HG03378 (cell line): Measurements from ENCODE around the gene IGF1R.

ENCODE experiments used
- ATAC-seq: cut with Tn5 transposase; IDR thresholded peaks from one replicate; pipeline ENCODE4 v1.9.1; 2021; ENCODE audit warnings: mild to moderate bottlenecking, moderate library complexity; ENCODE audit not compliant: unreplicated experiment

Gene IGF1R

GRCh38 chr15:98792117-98792516, 143.8 kb downstream of the IGF1R start:
- ATAC-seq: no peak

GRCh38 chr15:98794211-98794610, 145.9 kb downstream of the IGF1R start:
- ATAC-seq: no peak

GRCh38 chr15:98794748-98795147, 146.4 kb downstream of the IGF1R start:
- no peak for ATAC-seq

GRCh38 chr15:98795980-98796379, 147.6 kb downstream of the IGF1R start:
- no peak for ATAC-seq

GRCh38 chr15:98796685-98797357, 148.5 kb downstream of the IGF1R start:
- ATAC-seq: no peak

GRCh38 chr15:98798375-98798893, 150.1 kb downstream of the IGF1R start:
- no peak for ATAC-seq

- ATAC-seq: no peak
Observed at GRCh38 chr15:98799461-98800390, 151.4 kb downstream of the IGF1R start.

- ATAC-seq: no peak
Observed at GRCh38 chr15:98800437-98801233, 152.3 kb downstream of the IGF1R start.

- ATAC-seq: no peak
Observed at GRCh38 chr15:98801234-98801561, 152.9 kb downstream of the IGF1R start.

- no peak for ATAC-seq
Observed at GRCh38 chr15:98802187-98802586, 153.8 kb downstream of the IGF1R start.

- ATAC-seq: no peak
Observed at GRCh38 chr15:98803228-98804056, 155.1 kb downstream of the IGF1R start.

GRCh38 chr15:98804057-98804380, 155.7 kb downstream of the IGF1R start:
- no peak for ATAC-seq

GRCh38 chr15:98805434-98806274, 157.3 kb downstream of the IGF1R start:
- ATAC-seq: no peak

GRCh38 chr15:98806275-98806895, 158.0 kb downstream of the IGF1R start:
- no peak for ATAC-seq

GRCh38 chr15:98807262-98807661, 158.9 kb downstream of the IGF1R start:
- no peak for ATAC-seq

- ATAC-seq: no peak
Observed at GRCh38 chr15:98809273-98809672, 160.9 kb downstream of the IGF1R start.

- no peak for ATAC-seq
Observed at GRCh38 chr15:98812716-98813446, 164.5 kb downstream of the IGF1R start.

GRCh38 chr15:98813951-98814350, 165.6 kb downstream of the IGF1R start:
- ATAC-seq: no peak
